HG02571 (cell line): Measurements from ENCODE around the gene PCDHGA5.
"Not testable (repeated sequence)": the region's sequence is repeated elsewhere in the genome, so short reads cannot be mapped to it uniquely, and the experiment has no call there.

ENCODE experiments used
- ATAC-seq: cut with Tn5 transposase; IDR thresholded peaks from one replicate; pipeline ENCODE4 v1.9.1; 2021; ENCODE audit warnings: mild to moderate bottlenecking, moderate library complexity; ENCODE audit not compliant: unreplicated experiment

The PCDHGA5 gene

DNA sequence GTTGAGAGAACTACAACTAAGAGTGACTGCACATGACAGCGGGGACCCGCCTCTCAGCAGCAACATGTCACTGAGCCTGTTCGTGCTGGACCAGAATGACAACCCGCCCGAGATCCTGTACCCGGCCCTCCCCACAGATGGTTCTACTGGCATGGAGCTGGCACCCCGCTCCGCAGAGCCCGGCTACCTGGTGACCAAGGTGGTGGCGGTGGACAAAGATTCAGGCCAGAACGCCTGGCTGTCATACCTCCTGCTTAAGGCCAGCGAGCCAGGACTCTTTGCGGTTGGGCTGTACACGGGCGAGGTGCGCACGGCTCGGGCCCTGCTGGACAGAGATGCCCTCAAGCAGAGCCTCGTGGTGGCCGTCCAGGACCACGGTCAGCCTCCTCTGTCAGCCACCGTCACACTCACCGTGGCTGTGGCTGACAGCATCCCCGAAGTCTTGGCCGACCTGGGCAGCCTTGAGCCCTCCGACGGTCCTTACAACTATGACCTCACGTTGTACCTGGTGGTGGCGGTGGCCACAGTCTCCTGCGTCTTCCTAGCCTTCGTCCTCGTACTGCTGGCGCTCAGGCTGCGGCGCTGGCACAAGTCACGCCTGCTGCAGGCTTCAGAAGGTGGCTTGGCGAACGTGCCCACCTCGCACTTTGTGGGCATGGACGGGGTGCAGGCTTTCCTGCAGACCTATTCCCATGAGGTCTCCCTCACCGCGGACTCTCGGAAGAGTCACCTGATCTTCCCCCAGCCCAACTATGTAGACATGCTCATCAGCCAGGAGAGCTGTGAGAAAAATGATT is 20.7 kb downstream of the PCDHGA5 start:
- no peak for ATAC-seq

GRCh38 chr5:141387557-141388311 is 23.8 kb downstream of the PCDHGA5 start, which contains the start of gene PCDHGB4:
PCDHGB4 (plus strand) TSS chr5:141387698; CDS start chr5:141387885, 187 bp downstream.
- ATAC-seq, result peak; percentile 88

DNA sequence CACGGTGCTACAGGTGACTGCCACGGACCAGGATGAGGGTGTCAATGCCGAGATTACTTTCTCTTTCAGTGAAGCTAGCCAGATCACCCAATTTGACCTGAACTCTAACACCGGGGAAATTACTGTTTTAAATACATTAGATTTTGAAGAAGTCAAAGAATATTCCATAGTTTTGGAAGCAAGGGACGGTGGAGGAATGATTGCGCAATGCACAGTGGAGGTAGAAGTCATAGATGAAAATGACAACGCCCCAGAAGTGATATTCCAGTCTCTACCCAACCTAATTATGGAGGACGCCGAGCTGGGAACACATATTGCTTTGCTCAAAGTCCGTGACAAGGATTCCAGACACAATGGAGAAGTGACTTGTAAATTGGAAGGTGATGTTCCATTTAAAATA is 24.7 kb downstream of the PCDHGA5 start:
- no peak for ATAC-seq

- ATAC-seq, result no peak
Measured at GRCh38 chr5:141389153-141390042, 25.4 kb downstream of the PCDHGA5 start.

GRCh38 chr5:141392429-141393198 is 28.7 kb downstream of the PCDHGA5 start, which contains the start of gene PCDHGA8:
PCDHGA8 (plus strand) TSS chr5:141392633; CDS start chr5:141392814, 181 bp downstream.
- ATAC-seq, result no peak

GRCh38 chr5:141393267-141393666 is 29.3 kb downstream of the PCDHGA5 start:
- ATAC-seq, result no peak

DNA sequence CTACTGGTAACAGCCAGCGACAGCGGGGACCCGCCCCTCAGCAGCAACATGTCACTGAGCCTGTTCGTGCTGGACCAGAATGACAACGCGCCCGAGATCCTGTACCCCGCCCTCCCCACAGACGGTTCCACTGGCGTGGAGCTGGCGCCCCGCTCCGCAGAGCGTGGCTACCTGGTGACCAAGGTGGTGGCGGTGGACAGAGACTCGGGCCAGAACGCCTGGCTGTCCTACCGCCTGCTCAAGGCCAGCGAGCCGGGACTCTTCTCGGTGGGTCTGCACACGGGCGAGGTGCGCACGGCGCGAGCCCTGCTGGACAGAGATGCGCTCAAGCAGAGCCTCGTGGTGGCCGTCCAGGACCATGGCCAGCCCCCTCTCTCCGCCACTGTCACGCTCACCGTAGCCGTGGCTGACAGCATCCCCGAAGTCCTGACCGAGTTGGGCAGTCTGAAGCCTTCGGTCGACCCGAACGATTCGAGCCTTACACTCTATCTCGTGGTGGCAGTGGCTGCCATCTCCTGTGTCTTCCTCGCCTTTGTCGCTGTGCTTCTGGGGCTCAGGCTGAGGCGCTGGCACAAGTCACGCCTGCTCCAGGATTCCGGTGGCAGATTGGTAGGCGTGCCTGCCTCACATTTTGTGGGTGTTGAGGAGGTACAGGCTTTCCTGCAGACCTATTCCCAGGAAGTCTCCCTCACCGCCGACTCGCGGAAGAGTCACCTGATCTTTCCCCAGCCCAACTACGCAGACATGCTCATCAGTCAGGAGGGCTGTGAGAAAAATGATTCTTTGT is 30.6 kb downstream of the PCDHGA5 start:
- not testable (repeated sequence) for ATAC-seq

- ATAC-seq, result not testable (repeated sequence)
Measured at GRCh38 chr5:141397756-141398551, 34.0 kb downstream of the PCDHGA5 start, which contains the start of gene PCDHGB5. PCDHGB5 (plus strand) TSS chr5:141397947; CDS start chr5:141398128, 181 bp downstream.

DNA sequence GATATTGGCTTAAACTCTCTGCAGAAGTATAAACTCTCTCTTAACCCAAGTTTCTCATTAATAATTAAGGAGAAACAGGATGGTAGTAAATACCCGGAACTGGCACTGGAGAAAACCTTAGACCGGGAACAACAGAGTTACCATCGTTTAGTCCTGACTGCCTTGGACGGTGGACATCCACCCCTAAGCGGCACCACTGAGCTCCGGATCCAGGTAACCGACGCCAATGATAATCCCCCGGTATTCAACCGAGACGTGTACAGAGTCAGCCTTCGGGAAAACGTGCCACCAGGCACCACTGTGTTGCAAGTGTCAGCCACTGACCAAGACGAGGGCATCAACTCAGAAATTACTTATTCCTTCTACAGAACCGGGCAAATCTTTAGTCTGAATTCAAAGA is 34.6 kb downstream of the PCDHGA5 start:
- no peak for ATAC-seq

GRCh38 chr5:141399555-141400258 is 35.7 kb downstream of the PCDHGA5 start:
- ATAC-seq, result no peak

DNA sequence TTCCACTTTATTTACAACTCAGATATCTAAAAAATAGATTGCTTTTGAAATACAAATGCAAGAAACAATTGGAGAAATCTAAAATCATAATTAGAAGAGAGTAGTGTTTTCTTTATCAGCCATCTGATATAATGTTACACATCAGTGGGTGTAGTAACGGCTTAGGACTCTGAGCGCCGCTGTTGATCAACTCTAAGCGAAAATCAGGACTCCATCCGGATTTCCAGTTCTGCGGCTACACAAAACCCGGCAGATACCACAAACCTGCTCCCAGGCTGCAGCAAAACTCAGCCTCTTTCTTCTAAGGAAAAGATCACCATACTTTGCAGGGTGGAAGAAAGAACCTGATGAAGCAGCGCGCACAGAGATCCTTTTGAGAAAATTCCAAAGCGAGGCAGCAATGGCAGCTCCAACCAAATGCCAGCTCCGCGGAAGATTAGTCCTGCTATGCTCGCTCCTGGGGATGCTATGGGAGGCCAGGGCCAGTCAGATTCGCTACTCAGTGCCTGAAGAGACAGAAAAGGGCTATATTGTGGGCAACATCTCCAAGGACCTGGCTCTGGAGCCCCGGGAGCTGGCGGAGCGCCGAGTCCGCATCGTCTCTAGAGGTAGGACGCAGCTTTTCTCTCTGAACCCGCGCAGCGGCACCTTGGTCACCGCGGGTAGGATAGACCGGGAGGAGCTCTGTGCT is 38.7 kb downstream of the PCDHGA5 start, which contains the start of gene PCDHGA9:
PCDHGA9 (plus strand) TSS at position 226 of the 691 bp plus-strand sequence; CDS start at position 401, 175 bp downstream.
- no peak for ATAC-seq

- ATAC-seq, result no peak
Measured at GRCh38 chr5:141403387-141403786, 39.4 kb downstream of the PCDHGA5 start.

DNA sequence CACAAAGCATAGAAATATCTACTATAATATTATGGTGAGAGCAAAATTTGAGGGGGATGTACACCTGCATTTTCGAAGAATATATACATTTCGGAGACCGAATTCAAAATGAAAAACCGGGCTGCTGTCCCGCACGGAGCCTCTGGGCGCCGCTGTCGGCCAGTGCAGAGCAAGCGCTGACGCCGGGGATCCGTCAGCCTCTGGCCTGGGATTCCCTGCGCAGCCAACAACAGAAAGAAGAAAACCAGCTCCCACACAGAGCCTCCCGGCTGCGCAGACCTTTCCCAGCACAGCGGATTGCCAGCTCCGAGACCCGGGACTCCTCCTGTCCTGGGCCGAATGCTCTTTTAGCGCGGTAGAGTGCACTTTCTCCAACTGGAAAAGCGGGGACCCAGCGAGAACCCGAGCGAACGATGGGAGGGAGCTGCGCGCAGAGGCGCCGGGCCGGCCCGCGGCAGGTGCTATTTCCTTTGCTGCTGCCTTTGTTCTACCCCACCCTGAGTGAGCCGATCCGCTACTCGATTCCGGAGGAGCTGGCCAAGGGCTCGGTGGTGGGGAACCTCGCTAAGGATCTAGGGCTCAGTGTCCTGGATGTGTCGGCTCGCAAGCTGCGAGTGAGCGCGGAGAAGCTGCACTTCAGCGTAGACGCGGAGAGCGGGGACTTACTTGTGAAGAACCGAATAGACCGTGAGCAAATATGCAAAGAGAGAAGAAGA is 44.0 kb downstream of the PCDHGA5 start, which contains the start of gene PCDHGB6:
PCDHGB6 (plus strand) TSS at position 232 of the 716 bp plus-strand sequence; CDS start at position 414, 182 bp downstream.
- ATAC-seq, result not testable (repeated sequence)

DNA sequence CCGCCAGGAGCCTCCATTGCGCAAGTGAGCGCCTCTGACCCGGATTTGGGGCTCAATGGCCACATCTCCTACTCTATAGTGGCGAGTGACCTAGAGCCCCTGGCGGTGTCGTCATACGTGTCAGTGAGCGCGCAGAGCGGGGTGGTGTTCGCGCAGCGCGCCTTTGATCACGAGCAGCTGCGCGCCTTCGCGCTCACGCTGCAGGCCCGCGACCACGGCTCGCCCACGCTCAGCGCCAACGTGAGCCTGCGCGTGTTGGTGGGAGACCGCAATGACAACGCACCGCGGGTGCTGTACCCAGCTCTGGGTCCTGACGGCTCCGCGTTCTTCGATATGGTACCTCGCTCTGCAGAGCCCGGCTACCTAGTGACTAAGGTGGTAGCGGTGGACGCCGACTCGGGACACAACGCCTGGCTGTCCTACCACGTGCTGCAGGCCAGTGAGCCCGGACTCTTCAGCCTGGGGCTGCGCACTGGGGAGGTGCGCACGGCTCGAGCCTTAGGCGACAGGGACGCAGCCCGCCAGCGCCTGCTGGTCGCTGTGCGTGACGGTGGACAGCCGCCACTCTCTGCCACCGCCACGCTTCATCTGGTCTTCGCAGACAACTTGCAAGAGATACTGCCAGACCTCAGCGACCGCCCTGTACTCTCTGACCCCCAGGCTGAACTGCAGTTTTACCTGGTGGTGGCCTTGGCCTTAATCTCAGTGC is 45.8 kb downstream of the PCDHGA5 start:
- no peak for ATAC-seq

DNA sequence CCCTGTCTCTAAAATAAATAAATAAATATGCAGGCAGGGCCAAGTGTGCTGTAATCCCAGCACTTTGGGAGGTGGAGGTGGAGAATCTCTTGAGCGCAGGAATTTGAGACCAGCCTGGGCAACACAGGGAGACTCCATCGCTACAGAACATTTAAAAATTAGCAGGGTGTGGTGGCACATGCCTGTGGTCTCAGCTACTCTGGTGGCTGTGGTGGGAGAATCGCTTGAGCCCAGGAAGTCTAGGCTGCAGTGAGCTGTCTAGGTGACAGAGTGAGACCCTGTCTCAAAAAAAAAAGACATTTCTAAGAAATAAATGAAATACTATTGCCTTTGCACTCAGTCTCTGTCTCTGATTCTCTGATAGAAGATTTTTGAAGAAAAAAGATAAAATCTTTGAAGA is 47.6 kb downstream of the PCDHGA5 start:
- ATAC-seq, result no peak
